Nephron progenitor cell (in vitro differentiated cells): Measurements from ENCODE around the gene COL20A1.

Experiments used
- DNase-seq: peaks from one replicate; pipeline ENCODE4 v3.0.0; 2021
- H3K27ac Mint-ChIP-seq: 2 replicates; pipeline ENCODE4 v1.8.0; 2021; ENCODE audit warnings: mild to moderate bottlenecking, moderate library complexity, mixed read lengths
- H3K27me3 Mint-ChIP-seq: 2 replicates; pipeline ENCODE4 v1.8.0; 2021; ENCODE audit warnings: mild to moderate bottlenecking, low read depth, mixed read lengths; ENCODE audit not compliant: poor library complexity
- H3K36me3 Mint-ChIP-seq: 2 replicates; pipeline ENCODE4 v1.8.0; 2021; ENCODE audit warnings: low read depth, mixed read lengths
- H3K4me1 Mint-ChIP-seq: 2 replicates; pipeline ENCODE4 v1.8.0; 2021; ENCODE audit warnings: mixed read lengths
- H3K4me3 Mint-ChIP-seq: 2 replicates; pipeline ENCODE4 v1.8.0; 2021; ENCODE audit warnings: mild to moderate bottlenecking, moderate library complexity, mixed read lengths
- H3K9me3 Mint-ChIP-seq: 2 replicates; pipeline ENCODE4 v1.8.0; 2021; ENCODE audit warnings: mild to moderate bottlenecking, moderate library complexity, mixed read lengths
- TF ChIP-seq, protein P1 (sequence below): fragments of 200-600 bp; sonication (generic); IDR thresholded peaks from 2 replicates; pipeline ENCODE4 v1.5.0; 2021; ENCODE audit warnings: antibody characterized with exemption

Gene COL20A1

GRCh38 chr20:63346131-63347080 is 53.4 kb downstream of the COL20A1 start:
- Mint-ChIP-seq H3K27ac (no peak overlapping the region), H3K4me1 (peaks cover 35% of the 10 kb centered on the region), H3K9me3 (peaks cover 11% of the 10 kb centered on the region), H3K27me3 (peaks cover 13% of the 10 kb centered on the region), H3K36me3 (no peaks in the 10 kb centered on the region), H3K4me3 (no peak overlapping the region)
- DNase-seq: no peak
- TF ChIP-seq, protein P1, sequence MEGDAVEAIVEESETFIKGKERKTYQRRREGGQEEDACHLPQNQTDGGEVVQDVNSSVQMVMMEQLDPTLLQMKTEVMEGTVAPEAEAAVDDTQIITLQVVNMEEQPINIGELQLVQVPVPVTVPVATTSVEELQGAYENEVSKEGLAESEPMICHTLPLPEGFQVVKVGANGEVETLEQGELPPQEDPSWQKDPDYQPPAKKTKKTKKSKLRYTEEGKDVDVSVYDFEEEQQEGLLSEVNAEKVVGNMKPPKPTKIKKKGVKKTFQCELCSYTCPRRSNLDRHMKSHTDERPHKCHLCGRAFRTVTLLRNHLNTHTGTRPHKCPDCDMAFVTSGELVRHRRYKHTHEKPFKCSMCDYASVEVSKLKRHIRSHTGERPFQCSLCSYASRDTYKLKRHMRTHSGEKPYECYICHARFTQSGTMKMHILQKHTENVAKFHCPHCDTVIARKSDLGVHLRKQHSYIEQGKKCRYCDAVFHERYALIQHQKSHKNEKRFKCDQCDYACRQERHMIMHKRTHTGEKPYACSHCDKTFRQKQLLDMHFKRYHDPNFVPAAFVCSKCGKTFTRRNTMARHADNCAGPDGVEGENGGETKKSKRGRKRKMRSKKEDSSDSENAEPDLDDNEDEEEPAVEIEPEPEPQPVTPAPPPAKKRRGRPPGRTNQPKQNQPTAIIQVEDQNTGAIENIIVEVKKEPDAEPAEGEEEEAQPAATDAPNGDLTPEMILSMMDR: no peak

DNA sequence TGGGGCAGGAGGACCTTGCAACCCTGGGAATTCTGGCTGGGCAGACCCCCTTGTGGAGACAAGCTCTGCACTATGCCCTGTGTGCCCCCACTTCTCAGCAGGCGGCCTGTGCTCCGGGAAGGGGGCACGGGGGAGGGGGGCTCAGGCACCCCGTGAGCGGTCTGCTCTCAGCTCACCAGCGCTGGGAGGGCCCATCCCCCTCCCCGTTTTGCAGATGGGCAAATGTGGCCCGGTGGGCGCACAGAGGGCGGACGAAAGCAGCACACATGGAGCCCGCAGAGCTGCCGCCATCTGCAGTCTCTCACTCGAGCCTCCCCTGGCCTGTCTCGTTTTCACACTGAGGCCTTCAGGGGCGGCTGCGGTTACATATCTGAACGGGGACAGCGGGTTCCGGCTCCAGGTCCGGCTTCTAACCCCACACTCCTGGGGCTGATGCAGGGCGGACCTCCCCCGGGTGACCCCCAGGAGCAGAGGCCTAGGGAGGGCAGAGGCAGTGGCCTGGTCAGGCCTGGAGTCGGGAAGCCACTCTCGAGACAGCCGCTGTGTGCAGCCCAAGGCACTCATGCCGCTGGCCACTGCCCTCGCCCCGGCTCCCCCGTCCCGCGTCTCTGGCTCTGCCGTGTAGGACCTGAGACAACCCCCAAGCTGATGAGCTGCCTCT is 54.2 kb downstream of the COL20A1 start:
- Mint-ChIP-seq H3K4me3 (no peak overlapping the region), H3K27me3 (peaks cover 5% of the 10 kb centered on the region), H3K9me3 (peaks cover 5% of the 10 kb centered on the region), H3K36me3 (no peaks in the 10 kb centered on the region), H3K4me1 (peaks cover 30% of the 10 kb centered on the region), H3K27ac (no peak overlapping the region)
- DNase-seq: no peak
- TF ChIP-seq, protein P1: no peak

- Mint-ChIP-seq H3K36me3 (no peaks in the 10 kb centered on the region), H3K4me1 (peaks cover 33% of the 10 kb centered on the region), H3K27me3 (peaks cover 4% of the 10 kb centered on the region), H3K27ac (no peak overlapping the region), H3K9me3 (peaks cover 4% of the 10 kb centered on the region), H3K4me3 (no peak overlapping the region)
- TF ChIP-seq, protein P1: no peak
- DNase-seq: no peak
Measured at GRCh38 chr20:63347950-63348827, 55.2 kb downstream of the COL20A1 start.

GRCh38 chr20:63348828-63349515 is 56.0 kb downstream of the COL20A1 start:
- H3K9me3 Mint-ChIP-seq: peaks cover 4% of the 10 kb centered on the region
- H3K4me3 Mint-ChIP-seq: no peak overlapping the region
- H3K27me3 Mint-ChIP-seq: peaks cover 4% of the 10 kb centered on the region
- no peak overlapping the region for H3K27ac Mint-ChIP-seq
- no peak for DNase-seq
- H3K4me1 Mint-ChIP-seq: peaks cover 29% of the 10 kb centered on the region
- TF ChIP-seq, protein P1: no peak
- H3K36me3 Mint-ChIP-seq: no peaks in the 10 kb centered on the region

DNA sequence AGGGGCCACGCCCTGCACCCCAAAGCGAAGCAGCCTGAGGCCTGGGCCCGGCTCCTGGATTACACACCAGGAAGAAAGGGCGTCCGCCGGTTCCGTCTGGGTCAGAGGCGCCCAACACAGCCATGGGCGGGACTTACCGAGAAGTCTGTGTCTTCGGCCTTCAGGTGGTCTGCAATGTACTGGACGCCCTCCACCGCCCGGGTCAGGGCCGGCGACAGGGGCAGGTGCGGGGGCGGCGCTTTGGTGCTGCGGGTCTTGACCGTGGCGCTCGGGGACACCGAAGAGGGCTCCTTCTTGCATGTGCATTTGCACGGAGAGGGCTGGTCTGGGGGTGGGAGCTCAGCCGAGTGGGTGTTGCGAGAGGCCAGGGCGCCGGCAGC is 56.5 kb downstream of the COL20A1 start:
- Mint-ChIP-seq H3K4me3 (no peak overlapping the region), H3K27ac (no peak overlapping the region), H3K9me3 (peaks cover 4% of the 10 kb centered on the region), H3K27me3 (peaks cover 8% of the 10 kb centered on the region), H3K4me1 (peaks cover 24% of the 10 kb centered on the region), H3K36me3 (no peaks in the 10 kb centered on the region)
- no peak for DNase-seq
- TF ChIP-seq, protein P1: no peak
